ENCODE results near the gene PACS1.
A peak's percentile ranks its signal among the peaks of the same experiment; 100 is the strongest.

PACS1 gene

GRCh38 chr11:66263785-66264184, 193.7 kb downstream of the PACS1 start:
- H3K9me2 ChIP-seq (replicated peaks; ENCODE audit: control insufficient read depth, low read length): no peaks in the 10 kb centered on the region
- H4K20me1 ChIP-seq (ENCODE audit: control insufficient read depth, insufficient read depth, low read depth, low read length): no peaks in the 10 kb centered on the region
- no peak overlapping the region for H3K4me2 ChIP-seq (ENCODE audit: low read length)
- H3K36me3 ChIP-seq (ENCODE audit: control insufficient read depth, low read length): peaks cover 75% of the 10 kb centered on the region
- peaks cover 19% of the 10 kb centered on the region for H3K4me1 ChIP-seq (ENCODE audit: control insufficient read depth, low read length)
- H3K27me3 ChIP-seq (ENCODE audit: control insufficient read depth, low read length): no peaks in the 10 kb centered on the region
- no peak for TF ChIP-seq CTCF (IDR thresholded peaks at IDR 0.05; ENCODE audit: low read depth, low read length, poor library complexity, severe bottlenecking)
- TF ChIP-seq EZH2phosphoT487 (IDR thresholded peaks at IDR 0.05; ENCODE audit: borderline replicate concordance, low read length): no peak
- peaks cover 16% of the 10 kb centered on the region for H3K79me2 ChIP-seq (ENCODE audit: control insufficient read depth, low read length)
- no peaks in the 10 kb centered on the region for H3K9me3 ChIP-seq (ENCODE audit: control insufficient read depth, insufficient read depth, low read length)
- no peak overlapping the region for H3K27ac ChIP-seq (ENCODE audit: low read depth, low read length)
- H3F3A ChIP-seq (ENCODE audit: control insufficient read depth, insufficient read depth): peaks cover 5% of the 10 kb centered on the region
- H3K4me3 ChIP-seq (ENCODE audit: low read length): no peak overlapping the region

GRCh38 chr11:66264383-66264782, 194.3 kb downstream of the PACS1 start:
- Histone ChIP-seq H3K27me3 (ENCODE audit: control insufficient read depth, low read length) (no peaks in the 10 kb centered on the region), H3K79me2 (ENCODE audit: control insufficient read depth, low read length) (peaks cover 16% of the 10 kb centered on the region), H3K4me3 (ENCODE audit: low read length) (no peak overlapping the region), H3K9me3 (ENCODE audit: control insufficient read depth, insufficient read depth, low read length) (no peaks in the 10 kb centered on the region), H3K9me2 (replicated peaks; ENCODE audit: control insufficient read depth, low read length) (no peaks in the 10 kb centered on the region), H4K20me1 (ENCODE audit: control insufficient read depth, insufficient read depth, low read depth, low read length) (no peaks in the 10 kb centered on the region), H3K4me2 (ENCODE audit: low read length) (no peak overlapping the region), H3K27ac (ENCODE audit: low read depth, low read length) (no peak overlapping the region), H3F3A (ENCODE audit: control insufficient read depth, insufficient read depth) (peaks cover 5% of the 10 kb centered on the region), H3K4me1 (ENCODE audit: control insufficient read depth, low read length) (peaks cover 15% of the 10 kb centered on the region), H3K36me3 (ENCODE audit: control insufficient read depth, low read length) (peaks cover 72% of the 10 kb centered on the region)
- TF ChIP-seq CTCF (IDR thresholded peaks at IDR 0.05; ENCODE audit: low read depth, low read length, poor library complexity, severe bottlenecking) (no peak), EZH2phosphoT487 (IDR thresholded peaks at IDR 0.05; ENCODE audit: borderline replicate concordance, low read length) (no peak)

- Histone ChIP-seq H3K4me3 (ENCODE audit: low read length) (no peak overlapping the region), H3K4me1 (ENCODE audit: control insufficient read depth, low read length) (peaks cover 18% of the 10 kb centered on the region), H3K9me3 (ENCODE audit: control insufficient read depth, insufficient read depth, low read length) (no peaks in the 10 kb centered on the region), H3K27ac (ENCODE audit: low read depth, low read length) (no peak overlapping the region), H3K27me3 (ENCODE audit: control insufficient read depth, low read length) (no peaks in the 10 kb centered on the region), H3F3A (ENCODE audit: control insufficient read depth, insufficient read depth) (peaks cover 5% of the 10 kb centered on the region), H3K9me2 (replicated peaks; ENCODE audit: control insufficient read depth, low read length) (no peaks in the 10 kb centered on the region), H3K79me2 (ENCODE audit: control insufficient read depth, low read length) (peaks cover 16% of the 10 kb centered on the region), H4K20me1 (ENCODE audit: control insufficient read depth, insufficient read depth, low read depth, low read length) (no peaks in the 10 kb centered on the region), H3K36me3 (ENCODE audit: control insufficient read depth, low read length) (peaks cover 69% of the 10 kb centered on the region), H3K4me2 (ENCODE audit: low read length) (no peak overlapping the region)
- no peak for TF ChIP-seq EZH2phosphoT487 (IDR thresholded peaks at IDR 0.05; ENCODE audit: borderline replicate concordance, low read length)
- peak; percentile 76 for TF ChIP-seq CTCF (IDR thresholded peaks at IDR 0.05; ENCODE audit: low read depth, low read length, poor library complexity, severe bottlenecking)
Observed at GRCh38 chr11:66264914-66265313, 194.8 kb downstream of the PACS1 start.
